Left forelimb (tissue), 1 donor: ENCODE results near the gene B3GAT1.
"Not testable (repeated sequence)": the region's sequence is repeated elsewhere in the genome, so short reads cannot be mapped to it uniquely, and the experiment has no call there.

Experiments used
- DNase-seq: peaks from one replicate; pipeline ENCODE4 v3.0.0-alpha.2; 2018; ENCODE audit warnings: low spot score

The B3GAT1 gene

DNA sequence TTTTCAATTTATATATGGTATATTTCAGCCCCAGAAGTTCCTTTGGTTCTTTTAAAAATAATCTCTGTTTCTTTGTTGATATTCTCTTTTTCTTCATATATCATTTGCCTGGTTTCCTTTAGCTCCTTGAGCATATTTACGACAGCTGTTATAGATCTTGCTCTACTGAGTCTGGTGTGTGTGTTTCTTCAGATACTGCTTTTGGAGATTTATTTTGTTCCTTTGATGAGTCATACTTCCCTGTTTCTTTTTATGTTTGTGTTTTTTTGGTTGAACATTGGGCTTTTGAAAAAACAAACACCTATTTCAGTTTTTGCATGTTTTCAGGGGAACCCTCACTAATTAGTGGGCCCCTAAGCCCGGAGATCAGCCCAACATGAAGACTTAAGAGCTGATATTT, 56.9 kb downstream of the B3GAT1 start:
- no peak for DNase-seq

DNA sequence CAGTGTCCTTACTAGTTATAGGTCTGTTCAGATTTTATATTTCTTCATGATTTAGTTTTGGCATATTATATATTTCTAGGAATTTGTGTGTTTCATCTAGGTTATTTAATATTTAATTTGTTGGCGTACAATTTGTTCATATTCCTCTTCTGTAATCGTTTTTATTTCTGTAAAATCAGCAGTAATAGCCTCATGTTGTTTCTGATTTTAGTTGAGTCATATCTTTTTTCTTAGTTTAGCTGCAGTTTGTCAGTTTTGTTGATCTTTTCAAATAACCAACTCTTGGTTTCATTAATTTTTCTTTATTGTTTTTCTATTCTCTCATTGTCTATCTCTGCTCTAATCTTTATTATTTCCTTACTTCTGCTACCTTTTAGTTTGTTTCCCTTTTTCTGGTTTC, 59.9 kb downstream of the B3GAT1 start:
- no peak for DNase-seq

DNA sequence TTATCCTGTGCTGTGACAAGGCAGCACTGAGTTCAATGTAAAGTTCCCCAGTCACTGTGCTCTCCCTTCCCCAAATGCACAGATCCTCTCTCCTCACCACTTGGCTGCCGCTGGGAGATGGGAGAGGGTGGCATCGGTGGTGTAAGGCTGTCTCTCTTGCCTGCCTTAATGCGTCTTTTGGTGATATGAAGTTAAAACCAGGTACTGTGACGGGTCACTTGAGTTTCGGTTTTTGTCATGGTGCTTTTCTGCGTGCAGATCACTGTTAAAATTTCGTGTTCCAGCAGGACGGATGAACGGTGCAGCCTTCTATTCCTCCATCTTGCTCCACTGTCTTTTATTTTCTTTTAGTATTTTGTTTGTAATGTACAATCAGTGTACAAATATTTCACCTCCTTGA, 61.7 kb downstream of the B3GAT1 start:
- DNase-seq = no peak

DNA sequence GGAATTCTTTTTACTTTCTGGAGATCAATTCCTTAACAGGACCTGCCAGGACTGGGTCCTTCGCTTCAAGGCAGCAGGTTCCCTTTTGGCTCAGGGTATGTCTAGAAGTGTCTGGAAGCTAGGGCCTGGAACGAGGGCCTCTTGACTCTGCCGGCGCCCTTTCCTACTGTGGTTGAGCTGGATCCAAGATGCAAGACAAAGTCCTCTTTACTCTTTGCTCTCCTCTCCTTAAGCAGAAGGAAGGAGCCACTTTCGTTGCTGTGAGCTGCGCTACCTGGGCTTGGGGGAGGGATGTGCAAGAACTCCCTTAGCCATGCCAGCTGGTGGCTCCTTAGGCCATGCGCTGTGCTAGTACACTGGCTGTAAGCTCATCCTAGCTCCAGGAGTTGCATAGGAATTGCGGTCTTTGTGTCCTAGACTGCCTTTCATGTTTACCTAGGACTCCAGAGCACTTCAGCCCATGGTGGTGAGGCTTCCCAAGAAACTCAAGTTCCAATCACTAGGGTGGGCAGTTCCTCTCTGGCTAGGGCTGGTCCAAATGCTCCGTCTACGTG, 62.2 kb downstream of the B3GAT1 start:
- no peak for DNase-seq

DNA sequence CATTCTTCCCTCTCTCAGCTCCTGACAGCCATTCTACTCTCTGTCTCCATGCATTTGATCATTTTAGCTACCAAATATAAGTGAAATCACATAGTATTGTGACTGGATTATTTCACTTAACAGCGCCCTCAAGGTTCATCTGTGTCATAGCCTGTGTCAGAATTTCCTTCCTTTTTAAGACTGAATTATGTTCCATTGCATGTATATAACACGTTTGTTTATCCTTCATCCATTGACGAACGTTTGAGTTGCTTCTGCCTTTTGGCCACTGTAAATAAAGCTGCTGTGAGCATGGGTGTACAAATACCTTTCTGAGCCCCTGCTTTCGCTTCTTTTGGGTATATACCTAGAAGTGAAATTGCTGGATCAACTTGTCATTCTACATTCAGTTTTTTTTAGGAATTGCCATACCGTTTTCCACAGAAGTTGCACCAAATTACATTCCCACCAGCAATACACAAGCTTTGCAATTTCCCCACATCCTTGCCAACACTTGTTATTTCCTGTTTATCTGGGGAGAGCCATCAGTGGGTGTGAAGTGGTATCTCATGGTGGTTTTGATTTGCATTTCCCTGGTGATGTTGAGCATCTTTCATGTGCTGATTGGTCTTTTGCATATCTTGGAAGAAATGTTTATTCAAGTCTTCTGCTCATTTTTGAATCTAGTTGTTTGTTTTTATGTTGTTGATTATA, 62.8 kb downstream of the B3GAT1 start:
- DNase-seq = no peak

DNA sequence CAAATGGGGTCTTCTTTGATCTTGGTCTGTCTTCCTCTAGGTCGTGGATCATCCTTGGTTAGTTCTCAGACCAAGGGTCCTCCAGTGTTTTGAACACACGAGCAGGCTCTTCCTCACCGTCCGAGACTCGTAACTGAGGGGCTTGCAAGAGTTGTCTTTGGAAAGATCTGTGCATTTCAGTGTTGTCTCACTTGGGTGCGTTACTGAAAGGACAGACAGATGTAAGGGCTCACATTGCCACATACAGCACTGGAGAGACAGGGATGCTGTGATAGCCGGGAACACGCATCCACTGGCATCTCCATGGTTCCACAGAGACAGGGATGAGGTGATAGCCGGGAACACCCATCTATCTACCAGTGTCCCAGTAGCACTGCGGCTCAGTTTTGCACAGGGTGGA, 64.6 kb downstream of the B3GAT1 start:
- no peak for DNase-seq

DNA sequence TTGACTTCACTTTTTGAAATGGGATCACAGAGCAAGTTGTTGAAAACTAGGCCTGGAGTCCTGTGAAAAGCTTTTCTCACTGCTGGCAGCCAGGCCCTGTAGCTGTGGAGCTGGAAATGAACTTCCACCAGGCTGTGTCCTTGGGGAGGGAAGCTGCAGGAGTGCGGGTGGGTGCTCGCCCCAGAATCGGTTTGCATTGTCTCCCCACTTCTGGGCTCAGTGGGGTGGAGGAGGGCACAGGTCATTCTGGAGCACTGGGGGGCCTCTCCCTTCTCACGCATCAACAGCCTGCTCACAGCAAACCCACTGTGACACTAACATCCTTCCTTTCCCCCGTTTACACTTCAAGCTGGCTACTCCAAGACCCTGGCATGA, 65.1 kb downstream of the B3GAT1 start:
- no peak for DNase-seq

DNA sequence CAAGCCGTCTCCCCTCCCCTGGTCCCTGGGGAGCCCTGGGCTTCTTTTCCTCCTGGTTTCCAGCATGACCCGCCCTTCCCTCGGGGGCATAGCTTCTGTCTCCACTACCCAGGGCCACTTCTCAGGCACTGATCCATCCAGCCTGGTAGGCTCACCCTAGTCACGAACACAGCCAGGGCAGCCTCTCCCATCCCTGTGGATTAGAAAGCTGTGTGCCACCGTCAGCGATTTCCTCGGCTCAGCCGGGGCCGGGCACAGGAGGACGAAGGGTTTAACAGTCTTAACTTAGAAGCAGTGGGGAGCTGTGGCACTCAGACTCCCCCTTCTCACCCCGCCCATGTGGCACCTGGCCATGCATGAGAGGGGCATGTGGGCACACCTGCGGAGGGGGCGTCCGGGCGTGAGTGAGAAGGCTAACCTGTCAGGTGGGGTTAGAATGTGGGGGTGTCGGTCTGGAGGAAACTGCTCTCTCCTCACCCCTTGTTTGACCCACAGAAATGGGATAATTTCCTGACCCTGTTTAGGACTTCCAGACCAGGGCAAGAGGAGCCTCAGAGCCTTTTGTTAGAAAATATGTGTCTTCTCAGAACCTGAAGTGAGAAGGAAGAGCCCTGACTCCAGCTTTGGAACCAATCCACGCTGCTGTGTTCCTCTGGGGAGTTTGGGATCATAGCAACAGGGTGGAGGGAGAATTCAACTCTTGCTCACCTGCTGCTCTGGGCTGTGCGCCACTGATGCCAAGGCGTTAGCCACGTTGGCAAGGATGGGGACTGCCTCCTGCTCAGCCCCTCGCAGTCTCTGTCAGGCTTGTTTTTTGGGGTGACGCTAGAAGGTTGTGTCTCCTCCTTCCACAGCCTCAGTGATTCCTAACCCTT, 65.7 kb downstream of the B3GAT1 start:
- no peak for DNase-seq

DNA sequence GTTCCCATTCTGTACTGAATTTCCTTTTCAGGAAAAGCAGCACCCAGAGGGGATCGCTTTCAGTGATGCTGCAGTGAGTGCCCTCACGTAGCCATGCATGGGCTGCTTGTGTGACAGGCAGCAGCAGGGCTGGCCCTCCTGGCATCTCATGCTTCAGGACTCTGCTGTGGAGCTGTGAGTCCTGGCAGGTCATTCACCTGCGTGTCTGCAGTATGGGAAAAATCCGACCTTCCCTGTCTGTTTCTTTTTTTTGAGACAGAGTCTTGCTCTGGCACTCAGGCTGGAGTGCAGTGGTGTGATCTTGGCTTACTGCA, 66.8 kb downstream of the B3GAT1 start:
- DNase-seq = no peak

DNA sequence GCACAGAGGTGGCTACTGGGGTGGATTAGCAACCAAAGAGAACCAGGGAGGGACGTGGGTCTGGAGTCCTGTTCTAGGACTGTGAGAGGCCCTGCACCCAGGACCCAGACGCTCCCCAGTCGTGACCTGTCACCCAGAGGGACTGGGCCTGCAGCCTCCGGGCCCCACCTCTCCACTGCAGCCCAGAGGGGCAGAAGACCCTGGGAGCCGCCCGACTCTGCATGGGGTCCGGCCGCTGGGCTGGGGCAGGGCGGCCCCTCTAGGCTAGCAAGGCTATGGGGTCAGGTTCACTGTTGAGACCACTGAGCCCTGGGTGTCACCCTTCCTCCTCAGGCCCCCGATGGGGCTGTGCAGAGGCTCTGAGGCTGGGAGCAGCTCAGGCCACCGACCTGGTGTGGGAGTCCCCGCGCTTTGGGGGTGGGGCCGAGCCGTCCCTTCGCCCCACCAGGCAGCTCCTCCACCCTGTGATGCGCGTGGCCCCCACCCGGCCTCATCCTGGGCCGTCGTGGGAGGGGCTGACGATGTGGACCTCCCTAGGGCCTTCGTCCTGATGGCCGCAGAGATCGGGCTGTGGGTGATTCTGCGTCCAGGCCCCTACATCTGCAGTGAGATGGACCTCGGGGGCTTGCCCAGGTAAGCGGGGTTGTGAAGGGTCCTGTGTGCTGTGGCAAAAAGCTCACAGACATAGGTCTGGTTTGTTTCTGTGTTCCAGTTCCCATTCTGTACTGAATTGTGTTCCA, 67.4 kb downstream of the B3GAT1 start:
- DNase-seq = not testable (repeated sequence)

DNA sequence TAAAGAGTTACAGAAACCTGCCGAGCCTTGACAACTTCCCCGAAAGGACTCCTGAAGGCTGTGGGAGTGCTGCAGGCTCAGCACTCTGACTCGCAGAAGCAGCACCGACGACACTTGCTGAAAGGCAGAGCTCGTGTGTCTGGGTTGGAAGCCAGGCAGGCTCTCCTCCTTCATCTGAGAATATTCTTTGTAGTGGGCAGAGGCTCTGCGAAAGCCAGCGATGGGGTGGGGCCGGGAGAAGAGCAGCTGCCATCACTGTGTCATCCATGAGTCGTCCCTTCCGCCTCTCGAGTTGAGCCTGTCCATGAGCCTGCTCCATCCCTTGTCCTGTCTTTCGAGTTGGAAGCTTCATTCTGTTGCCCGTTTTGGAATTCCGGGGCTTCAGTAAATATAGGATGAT, 68.4 kb downstream of the B3GAT1 start:
- DNase-seq = no peak

DNA sequence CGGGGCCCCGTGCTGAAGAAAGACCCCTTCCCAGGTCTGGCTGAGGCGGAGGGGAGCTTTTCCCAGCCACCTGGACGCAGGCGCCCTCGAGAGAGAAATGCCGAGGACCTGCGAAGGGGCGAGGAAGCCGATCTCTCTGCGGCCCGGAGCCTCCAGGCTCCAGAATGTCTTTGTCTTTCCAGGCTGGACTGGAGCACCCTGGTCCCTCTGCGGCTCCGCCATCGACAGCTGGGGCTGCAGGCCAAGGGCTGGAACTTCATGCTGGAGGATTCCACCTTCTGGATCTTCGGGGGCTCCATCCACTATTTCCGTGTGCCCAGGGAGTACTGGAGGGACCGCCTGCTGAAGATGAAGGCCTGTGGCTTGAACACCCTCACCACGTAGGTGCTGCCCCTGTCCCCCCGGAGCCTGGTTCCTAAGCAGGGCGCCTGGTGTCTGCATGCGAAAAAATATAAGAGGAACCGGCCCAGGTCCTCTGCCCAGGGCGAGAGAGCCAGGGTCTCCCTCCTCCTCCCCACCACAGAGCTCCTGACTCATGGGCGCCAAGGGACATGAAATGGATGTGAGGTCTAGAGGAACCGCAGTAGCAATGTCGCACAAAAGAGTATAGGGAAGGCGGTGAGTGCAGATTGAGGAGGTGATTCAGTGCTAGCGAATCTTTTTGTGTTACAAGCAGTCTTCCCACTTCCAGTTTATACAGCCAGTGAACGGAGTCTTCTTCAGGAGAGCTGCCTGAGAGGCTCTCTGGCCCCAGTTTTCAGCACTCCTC, 69.3 kb downstream of the B3GAT1 start:
- no peak for DNase-seq

DNA sequence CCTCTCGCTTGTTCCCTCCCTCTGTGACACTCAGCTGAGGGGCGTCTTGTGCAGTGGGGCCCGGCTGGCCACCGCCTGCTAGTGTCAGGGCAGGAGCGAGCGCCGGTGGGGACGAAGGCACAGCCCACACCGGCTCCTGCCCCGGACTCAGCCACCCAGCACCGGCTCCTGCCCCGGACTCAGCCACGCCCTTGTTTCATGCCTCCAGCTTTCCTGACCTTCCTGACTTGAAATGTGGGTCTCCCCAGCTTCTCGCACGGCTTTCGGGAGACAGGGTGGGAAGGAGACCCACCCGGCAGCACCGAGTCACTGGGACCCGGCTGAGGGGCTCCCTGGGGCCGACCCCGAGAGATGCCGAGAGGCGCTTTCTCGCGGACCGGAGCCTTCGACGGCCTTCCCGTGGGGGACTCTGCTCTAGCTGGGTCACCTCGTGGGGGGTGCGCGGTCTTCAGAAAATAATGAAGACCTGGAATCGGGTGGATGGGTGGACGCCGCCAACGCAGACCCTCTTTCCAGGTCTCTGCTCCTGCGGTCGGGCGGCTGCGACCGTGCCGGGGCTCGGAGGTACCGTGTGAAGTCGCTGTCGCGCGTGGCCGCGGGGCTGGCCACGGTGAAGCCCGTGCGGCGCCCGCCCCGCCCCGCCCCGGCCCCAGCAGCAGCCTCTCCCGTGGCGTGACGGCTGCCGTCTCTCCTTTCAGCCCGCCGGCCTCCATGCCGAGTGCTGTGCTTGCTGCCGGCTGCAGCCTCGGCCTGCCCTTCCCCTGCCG, 70.1 kb downstream of the B3GAT1 start:
- no peak for DNase-seq

DNA sequence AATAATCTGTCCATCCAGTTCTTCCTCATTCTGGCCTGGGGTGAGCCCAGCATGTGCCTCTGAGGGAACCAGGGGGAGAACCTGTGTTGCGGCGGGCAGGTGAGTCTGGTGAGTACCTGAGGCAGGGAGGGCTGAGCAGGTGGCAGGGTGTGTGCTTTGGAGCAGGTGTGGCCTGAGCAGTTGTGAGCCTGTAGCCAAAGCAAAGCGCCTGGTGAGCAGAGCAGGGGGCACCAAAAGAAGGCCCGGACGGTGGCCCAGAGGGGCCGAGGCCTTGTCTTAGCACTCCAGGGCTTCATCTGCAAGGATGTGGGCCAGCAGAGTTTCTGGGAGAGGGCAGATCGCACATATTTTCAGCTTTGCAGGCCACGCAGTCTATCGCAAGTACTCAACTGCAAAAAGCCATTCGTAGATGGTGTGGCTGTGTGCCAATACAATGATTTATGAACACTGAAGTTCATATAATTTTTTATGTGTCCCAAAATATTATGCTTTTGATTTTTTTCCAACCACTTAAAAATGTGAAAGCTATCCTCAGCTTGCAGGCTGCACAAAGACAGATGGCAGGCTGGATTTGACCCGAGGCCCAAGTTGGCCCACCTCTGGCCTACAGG, 71.6 kb downstream of the B3GAT1 start:
- DNase-seq = no peak

DNA sequence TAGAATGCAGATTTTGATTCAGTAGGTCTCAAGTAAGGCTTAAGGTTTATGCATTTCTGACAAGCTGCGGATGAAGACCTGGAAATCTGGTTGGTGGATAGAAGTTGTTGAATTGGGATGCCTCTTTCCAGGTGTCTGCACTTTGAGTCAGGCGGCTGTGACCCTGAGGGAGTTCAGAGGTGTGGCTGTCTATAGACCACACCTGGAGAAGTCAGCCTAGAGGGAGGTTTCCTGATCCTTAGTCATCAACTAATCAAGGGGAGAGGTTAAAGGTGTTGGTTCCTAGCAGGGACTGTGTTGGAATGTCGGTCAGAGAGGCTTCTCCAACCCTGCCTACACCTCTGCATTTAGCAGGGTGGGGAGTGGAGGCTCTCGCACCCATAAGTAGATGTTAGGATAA, 72.3 kb downstream of the B3GAT1 start:
- DNase-seq = no peak

DNA sequence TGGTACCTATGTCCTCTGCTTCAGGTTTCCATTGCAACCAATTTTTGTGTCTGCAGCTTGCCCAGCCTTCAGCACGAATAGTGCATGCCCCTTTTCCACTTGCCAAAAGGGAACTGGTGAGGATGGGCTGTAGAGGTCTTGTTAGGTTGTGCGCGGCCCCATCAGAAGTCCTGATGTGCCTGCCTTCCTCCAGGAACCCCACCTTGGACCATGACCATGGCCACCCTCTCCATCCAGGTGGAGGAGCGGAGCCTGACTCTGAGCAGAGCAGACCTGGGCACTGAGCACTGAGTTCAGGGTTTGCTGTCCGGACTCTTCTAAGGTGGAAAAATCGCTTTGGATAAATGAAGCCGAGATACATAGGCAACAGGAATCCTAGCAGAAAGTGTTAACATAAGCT, 73.4 kb downstream of the B3GAT1 start:
- no peak for DNase-seq

DNA sequence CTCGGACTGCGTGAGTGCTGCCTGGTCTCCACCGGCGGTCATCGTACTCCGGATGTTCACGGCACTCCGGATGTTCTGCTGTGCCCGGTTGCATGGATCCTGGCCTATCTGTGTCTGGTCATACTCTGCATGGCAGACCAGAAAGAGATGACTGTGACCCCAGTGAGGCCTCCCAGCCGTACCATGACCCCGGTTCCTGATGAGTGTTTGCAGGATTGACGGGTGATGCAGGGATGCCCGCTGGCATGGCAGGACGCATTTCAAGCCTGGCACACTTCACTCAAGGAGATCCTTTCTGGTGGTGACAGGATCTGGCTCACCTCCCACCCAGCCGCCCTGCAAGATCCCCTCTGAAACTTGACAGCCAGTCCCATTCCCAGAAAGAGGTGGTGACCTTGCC, 74.0 kb downstream of the B3GAT1 start:
- no peak for DNase-seq

DNA sequence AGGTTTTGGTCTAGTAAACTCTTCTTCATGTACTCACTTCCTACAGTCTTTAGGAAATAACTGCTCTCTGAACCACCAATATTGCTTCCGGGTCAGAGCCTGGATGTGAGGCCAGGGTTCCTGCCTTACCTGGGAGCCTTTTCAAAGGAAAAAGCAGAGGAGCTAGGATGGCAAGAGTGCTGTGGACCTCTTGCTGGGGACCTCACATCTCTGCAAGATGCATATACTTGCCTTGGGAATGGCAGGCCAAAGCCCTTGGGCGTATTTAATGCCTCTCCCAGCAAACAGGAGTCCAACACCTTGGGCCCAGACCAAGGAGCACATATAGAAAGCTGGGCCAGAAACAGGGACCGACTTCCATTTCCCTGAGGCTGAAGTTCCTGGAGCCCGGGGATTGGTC, 75.0 kb downstream of the B3GAT1 start:
- no peak for DNase-seq

DNA sequence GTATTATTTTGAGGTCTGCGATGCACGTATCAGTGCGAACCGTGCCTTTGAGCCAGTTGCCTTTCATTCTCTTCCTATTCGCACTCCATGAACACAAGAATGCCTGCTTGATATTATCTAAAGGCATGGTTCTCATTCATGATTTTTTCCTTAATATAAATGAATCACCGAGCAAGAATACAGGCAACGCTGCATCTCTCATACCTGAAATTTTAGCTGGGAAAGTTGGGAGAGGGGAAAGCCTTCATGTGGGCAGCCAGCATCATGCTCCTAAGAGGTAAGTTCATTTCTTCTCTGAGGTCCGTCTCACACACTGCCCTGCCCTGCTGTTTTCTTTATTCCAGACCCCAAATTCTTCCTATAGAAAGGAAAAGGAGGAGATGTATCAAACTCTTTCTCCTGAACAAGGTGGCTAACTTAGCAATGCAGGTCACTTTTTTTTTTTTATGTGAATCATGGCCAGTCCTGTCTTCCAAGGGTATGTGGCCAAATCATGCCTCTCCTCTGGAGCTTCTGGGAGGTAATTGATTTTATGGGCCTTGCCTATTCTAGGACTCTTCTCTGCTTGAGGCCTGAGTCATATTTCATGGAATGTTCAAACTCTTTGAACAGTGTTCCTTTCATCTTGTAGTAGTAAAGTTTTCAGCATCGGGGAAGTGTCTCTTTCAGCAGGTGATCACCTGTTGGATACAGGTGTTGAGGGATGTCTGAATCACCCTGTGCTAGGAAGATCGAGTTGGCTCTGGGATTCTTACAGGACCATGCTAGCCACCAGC, 77.1 kb downstream of the B3GAT1 start:
- no peak for DNase-seq

DNA sequence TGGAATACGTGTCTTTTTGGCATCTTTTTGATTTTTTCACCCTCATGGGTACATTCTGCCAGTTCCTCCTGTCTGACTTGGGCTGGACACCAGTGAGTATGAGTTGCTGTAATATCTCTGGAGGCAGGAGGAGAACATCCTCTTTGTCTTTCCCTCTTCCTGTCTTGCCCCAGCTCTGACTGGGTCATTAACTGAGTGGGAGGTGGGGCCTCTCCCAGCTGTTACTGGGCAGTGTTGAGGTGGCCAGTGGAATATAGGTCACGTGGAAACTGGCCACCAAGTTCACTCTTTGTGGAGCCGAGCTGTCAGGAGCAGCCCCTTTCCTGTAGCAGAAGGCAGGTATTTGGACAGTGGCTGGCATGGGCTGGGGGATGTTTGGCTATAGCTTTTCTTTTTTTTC, 78.1 kb downstream of the B3GAT1 start:
- DNase-seq = no peak
